HG03354 (cell line): ENCODE measurements around the gene CTR9.
A peak's percentile ranks its signal among the peaks of the same experiment; 100 is the strongest.

ENCODE experiments used
- ATAC-seq: cut with Tn5 transposase; IDR thresholded peaks from one replicate; pipeline ENCODE4 v1.9.1; 2021; ENCODE audit warnings: mild to moderate bottlenecking; ENCODE audit not compliant: unreplicated experiment, poor library complexity, severe bottlenecking

The CTR9 gene

DNA sequence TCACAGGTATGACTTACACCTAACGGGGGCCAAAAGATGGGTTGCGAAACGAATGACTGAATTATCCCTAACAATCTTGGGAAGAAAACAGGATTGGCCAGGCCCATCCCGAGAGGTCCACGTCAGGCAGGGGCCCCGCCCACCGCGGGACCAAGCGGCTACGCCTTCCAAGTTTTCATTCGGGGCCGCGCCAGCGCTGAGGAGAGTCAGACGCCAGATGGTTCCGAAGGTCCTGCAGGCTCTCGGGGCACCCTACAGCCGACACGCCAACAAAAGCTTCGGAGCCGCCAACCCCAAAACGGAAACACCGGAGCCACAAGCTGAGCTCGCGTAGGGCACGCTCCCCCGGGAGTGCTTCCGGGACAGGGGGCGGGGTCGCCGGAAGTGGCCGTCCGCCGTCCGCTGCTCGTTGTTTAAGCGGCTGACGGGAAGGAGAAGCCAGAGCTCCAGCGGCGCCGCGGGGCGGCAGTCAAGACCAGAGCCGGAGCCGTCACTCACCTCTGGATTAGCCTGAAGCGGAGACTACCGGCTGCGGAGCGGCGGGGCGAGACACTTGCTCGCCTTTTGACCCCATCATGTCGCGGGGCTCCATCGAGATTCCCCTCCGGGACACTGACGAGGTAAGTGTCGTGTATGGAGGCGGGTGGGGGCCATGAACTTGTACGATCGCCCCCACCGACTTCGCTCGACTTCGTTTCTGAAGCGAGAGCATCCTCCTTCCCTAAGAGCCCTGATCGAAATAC, at the start of gene CTR9:
CTR9 (plus strand) TSS at position 409 of the 743 bp plus-strand sequence; CDS start at position 576, 167 bp downstream.
- ATAC-seq: peak; percentile 92

- no peak for ATAC-seq
Observed at GRCh38 chr11:10701982-10702381, 49.1 kb upstream of the CTR9 start.

DNA sequence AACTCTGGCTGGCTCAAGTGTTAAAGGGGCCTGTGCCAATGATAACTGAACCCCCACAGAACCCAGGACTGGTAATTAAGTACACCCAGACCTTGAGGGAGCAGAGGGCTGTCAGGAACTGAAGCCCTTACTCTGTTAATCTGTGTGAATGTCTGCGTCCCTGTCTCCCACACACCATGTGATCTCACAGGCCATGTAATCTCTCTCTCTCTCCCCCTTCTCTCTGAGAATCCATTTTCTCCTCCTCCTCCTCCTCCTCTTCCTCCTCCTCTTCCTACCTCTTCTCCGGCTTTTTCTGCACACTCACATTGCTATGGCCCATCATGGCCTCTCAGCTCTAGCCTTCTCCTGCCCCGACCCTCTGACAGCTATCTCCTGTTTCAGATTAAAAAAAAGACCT, 42.9 kb upstream of the CTR9 start:
- no peak for ATAC-seq

DNA sequence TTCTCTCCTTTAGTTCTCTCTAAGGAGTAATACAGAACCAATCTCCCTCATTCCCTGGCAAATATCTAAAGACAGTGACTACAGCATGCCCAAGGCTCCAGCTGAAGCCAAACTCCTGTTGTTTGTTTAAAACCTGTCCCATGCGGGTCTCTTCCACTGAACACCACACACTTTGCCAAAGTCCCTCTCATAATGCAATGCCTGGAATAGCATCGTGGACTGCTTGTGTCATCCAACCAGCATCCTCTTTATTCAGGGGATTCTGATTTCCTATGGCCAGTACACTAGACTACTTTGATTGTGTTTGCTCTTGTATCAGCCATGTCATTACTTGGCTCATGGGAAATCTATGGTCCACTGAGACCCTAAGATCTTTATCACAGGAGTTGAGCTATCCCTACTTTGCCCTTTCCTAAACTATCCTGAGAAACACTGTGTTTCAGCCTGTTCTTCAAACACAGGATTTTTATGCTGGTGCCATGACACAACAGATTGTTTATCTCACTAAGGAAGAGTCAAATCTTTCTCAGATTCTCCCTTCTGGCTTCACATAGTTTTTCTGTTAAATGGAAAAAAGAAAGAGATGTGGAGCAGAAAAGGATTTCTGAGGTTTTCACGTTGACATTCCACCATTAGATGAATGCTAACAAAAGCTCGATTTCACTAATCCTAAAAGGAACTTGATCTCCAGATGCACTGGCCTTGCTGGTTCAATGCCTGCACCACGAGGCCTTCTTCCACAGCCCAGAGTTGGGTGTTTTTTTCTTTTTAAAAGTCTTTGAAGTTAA, 41.6 kb upstream of the CTR9 start:
- no peak for ATAC-seq

DNA sequence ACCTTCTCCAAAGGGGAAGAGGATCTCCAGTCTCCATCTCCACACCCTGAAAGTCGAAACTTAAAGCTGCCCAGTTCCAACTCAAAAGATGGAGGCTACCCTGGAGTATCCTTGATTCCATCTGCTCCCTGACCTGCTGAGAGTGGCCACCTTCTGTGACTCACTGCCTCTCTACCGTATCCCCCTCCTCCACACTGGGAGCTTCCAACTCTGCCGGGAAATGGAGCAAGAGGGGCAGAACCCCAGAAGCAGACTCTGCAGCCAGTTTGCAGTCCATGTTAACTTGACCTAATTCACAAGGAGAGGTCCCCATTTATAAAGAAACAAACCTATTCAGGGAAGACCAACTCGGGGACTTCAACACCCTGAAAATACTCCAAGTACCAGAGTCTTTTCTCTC, 35.5 kb upstream of the CTR9 start:
- ATAC-seq: no peak

DNA sequence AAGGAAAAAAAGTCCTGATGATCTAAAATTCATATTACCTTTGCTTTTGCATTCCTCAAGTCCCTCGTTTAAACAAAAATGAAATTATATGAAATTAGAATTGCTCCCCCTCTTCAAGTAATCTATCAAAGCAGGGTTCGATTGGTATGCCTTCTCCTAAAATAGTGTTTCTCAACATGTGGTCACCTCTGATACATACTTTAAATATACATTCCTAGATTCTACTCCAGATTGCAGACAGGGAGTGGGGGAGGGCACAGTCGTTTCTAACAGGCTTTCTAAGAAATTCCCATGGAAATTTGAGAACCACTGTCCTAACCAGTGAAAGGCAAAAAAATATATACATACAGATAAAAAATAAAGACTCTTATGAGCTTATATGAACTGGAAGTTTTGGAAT, 34.9 kb upstream of the CTR9 start:
- ATAC-seq: no peak

DNA sequence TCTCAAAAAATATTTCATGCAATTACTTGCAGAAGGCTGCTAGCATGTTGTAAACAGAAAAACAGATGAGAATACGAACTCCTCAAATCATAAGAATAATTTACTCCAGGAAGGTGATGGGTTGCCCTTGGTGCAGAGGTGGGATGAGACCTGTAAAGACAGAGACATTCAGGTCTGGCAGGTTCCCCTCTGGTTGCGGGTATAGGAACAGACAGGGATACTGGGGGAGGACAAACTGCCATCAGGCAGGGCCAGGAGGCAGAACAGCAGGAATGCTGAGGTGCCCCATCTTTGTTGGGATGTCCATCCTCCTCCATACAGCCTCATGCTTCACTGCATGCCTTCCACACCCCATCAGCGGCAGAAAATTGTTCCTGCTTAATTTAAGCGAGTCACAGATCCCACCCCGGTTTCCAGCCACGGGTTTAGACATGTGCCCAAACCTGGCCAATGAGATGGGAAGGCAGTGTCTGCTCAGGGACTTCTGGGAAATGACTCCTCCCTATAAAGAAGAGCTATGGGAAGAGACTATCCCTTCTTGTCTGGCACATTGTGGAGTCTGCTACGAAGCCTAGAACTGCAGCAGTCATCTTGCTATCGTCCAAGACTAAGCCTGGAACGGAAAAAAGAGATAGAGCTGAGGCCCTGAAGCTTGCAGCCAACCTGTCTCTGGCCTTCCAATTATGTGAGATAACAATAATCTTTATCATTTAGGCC, 34.3 kb upstream of the CTR9 start:
- no peak for ATAC-seq

DNA sequence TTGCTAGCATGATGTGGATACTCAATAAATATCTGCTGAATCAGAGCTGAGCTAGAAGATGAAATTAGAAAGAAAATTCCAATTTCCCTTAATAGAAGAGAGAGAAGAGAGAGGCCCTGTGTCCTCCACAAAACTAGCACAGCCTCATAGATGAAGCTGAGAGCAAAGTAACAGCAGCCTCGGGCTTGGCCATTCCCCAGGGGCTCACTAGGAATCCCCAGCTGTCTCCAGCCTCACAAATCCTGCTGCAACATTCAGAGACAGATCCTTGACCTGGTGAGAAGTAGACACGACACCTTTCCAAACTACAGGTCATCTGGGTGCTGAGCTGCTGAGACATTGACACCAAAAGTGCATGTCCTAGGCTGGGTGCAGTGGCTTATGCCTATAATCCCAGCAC, 31.4 kb upstream of the CTR9 start:
- ATAC-seq: no peak

- ATAC-seq: no peak
Observed at GRCh38 chr11:10720881-10721376, 30.1 kb upstream of the CTR9 start.

DNA sequence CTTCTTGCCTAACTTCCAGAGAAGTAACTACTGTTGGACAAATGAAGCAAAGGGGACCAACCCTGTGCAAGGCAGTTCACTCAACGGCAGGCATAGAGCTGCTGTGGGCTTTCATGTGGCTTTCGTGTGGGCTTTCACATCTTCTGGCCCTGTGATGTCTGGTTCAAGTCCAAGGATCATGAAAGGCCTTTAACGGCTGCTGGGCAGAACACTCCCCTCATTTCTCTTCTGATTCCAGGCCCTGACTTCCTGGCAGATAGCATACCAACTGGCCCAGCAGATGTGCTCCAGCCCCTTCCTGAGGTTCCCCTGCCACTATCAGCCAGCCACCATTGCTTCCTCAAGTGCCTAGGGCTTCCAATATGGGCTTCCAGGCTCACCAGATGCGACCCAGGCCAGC, 28.7 kb upstream of the CTR9 start:
- no peak for ATAC-seq

DNA sequence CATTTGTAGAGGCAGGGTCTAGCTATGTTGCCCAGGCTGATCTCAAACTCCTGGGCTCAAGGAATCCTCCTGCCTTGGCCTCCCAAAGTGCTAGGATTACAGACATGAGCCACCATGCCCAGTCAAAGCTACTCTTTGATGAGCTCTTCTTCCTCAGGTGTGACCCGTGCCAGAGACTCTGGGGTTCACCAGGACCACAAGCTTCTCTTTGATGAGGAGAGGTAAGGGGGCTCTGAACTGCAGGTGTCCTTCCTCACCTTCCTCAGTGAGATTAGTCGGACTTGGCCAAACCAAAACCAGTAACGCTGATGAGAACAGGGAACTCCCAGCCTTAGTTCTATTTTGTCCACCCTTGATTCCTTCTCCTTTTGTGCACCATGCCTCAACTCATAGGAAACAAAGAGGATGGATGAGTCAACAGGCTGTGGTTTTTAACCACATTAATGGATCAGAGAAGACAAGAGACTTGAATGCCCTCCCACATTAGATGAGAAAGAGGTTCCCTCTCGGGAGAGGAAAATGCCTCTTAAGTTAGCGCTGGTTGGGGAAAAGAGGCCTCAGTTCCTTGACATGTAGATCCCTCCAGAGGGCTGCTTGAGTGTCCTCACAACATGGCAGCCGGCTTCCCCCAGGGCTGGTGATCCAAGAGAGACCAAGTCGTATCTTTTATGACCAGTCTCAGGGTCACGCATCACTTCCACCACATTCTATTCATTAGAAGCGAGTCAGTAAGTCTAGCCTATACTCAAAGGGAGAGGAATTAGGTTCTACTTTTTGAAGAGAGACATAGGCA, 25.7 kb upstream of the CTR9 start:
- ATAC-seq: no peak

DNA sequence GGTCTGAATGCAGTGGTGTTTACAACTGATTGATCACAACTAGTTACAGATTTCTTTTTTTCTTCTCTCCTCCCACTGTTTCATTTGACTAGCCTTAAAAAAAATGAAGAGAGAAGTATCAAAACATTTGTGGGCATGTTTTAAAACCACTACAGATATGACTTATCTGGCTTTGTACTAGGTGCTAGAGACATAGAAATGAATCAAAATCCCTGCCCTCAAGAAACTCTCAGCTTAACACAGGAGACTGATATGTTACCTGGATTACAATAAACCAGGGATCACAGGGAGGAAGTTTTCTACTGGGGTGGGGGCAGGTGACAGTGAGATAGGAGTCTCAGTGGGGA, 25.2 kb upstream of the CTR9 start:
- no peak for ATAC-seq

- no peak for ATAC-seq
Observed at GRCh38 chr11:10727146-10727851, 23.7 kb upstream of the CTR9 start.

DNA sequence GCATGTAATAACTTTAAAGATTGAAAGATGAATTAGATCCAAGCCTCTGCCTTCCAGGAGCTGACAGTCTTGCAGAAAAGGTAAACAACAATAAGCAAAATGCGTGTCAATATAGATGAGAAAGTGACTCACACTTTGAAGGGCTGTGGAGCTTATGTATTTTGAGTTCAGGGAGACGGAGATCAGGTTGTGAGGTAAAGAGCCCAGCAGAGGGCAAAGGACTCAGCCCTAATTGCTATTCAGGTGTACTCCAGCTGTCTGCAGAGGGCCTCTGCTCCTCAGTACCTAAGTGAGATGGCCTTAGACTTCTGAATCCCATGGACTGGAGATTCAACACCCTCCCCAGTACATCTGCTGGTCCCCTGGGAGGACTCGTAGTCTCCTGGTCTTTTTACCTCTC, 22.9 kb upstream of the CTR9 start:
- no peak for ATAC-seq

- no peak for ATAC-seq
Observed at GRCh38 chr11:10728789-10729472, 22.1 kb upstream of the CTR9 start.

GRCh38 chr11:10730151-10730550, 20.9 kb upstream of the CTR9 start:
- ATAC-seq: no peak

DNA sequence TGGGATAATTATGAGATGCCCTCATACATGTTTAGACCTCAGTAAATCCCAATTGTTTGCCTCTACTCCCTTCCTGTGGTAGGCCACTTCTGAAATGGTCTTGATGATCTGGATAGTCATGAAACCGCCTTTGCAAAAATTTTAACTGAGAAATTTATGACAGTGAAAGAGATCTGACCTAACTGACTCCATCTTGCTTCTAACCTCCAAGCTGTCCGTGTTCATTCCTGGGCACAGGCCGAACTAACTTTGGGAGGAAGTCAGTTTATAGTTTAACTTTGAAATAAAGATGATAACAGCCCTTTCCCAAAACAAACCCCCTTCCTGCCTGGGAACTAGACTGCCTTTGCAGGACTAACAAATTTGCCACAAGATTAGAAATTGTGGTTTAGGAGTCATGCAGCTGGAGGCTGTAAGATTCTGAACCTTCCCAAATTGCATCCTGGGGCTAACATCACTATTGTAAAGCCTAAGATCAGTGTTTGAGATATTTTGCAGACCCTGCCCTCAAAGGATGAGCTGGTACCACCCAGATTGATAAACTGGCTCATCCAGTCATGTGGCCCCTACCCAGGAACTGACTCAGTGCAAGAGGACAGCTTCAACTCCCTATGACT, 19.9 kb upstream of the CTR9 start:
- no peak for ATAC-seq
